IPS-11a (cell line): ENCODE measurements around the gene NIPA2.

Experiments used
- H3K4me3 ChIP-seq: one replicate; pipeline ENCODE4 v1.5.1; 2013; ENCODE audit warnings: low read depth, low read length, control low read depth

The NIPA2 gene

DNA sequence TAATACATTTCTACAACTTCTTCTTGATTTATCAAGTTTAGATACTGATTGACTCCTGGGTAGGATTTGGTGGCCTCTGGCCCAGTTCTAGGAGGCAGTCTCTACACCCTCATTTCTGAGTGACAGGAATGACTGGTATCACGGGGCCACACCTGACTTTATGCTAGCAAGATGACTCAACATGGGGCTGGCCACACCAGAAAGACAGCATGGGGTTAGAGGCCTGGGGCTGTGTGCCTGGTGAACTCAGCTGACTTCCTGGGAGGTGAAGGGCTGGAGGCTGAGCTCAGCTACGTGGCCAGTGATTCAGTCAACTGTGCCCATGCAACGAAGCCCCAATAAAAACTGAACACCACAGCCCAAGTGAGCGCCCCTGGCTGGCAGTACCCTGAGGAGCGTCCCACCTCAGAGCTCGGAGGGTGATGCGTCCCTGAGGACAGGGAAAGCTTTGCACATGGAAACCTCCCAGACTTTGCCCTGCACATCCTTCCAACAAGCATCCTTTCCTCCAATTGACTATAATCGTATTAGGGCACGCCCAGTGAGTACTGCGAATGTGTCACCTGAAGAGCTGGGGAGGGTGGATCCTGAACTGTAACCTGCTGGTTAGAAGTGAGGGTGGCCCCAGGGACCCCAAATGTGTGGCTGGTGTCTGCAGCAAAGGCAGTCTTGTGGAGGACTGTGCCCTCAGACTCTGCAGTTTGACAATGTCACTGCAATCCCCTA is 57.2 kb downstream of the NIPA2 start:
- no peak overlapping the region for H3K4me3 ChIP-seq

DNA sequence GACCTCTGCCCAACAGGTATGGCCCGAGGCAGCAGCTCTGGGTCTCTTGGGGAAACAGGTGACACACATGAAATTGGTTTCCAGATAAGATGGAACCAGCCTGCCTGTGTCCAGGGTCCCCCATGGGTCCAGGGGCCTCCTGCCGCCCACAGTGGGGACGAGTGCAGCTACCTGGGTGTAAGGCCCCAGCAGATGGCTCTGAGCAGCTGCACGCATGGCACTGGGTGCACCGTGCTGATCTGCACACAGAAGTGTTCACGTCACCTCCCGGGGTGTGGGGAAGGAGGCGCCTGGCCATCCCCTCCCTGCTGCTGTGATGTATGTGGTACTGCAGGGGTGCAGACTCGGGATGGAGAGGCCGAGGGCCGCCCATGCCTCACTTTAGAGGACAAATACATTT is 63.6 kb downstream of the NIPA2 start:
- H3K4me3 ChIP-seq, result no peak overlapping the region

- H3K4me3 ChIP-seq, result no peak overlapping the region
These were observed 64.1 kb downstream of the NIPA2 start for GRCh38 chr15:22902578-22902977.

- no peak overlapping the region for H3K4me3 ChIP-seq
These were observed 64.5 kb downstream of the NIPA2 start for GRCh38 chr15:22902981-22903380.

DNA sequence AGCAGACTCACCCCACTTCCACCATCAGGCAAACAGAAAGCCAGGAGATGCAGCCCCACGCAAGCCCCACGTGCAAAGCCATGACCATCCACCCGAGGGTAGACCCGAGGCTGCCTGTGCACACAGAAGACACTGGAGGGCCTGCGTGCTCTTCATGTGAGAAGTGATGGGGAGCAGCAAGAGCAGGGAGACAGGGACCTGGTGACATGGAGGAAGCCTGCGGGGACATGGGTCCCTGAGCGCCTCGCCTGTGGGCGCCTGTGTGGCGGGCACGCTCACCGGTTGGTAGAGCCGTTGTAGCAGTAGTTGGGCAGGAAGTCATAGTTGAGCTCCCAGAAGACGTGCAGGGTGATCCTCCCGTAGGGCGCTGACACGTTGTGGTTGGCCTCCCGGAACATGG is 65.0 kb downstream of the NIPA2 start:
- no peak overlapping the region for H3K4me3 ChIP-seq

DNA sequence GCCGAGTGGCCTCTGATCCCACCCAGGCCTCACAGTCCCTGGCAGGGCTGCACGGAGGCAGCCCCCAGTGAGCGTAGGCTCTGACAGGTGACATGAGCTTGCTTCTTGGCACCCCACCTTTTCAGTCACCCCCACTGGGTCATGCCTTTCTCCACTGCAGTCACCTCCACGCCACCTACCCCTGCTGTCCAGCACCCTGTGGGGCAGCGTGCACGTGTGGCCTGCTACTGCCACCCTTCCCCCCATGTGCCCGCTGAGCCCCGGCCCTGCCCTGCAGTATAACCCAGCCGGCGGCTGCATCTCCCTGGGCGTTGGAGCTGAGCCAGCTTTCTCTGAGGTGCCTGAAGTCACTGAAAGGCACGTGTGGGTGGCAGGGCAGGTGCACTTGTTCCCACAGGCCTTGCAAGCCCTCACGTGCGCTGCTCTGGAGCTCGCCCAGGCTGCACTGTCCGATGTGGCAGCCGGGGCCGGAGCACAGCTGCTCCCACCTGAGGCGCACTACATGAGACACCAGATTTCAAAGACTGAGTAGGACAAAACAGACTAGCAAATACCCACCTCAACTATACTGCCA is 65.6 kb downstream of the NIPA2 start:
- no peak overlapping the region for H3K4me3 ChIP-seq

DNA sequence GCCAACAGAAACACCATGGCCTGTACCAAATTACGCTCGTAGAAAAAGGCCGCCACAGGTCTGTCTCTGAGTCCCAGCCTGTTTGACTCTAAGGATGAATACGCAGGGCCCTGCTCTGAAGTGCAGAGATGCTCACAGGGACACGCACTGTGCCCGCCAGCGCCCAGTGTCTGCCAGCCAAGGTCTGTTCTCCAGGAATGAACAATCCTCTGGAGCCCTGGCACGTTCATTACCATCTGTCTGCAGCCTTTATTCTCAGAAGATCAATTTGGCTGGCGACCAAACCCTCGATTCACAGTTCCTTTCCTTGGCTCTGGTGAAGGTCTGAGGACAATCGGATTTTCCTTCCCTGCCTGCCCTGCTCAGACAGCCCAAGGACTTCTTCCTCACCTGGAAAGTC is 66.3 kb downstream of the NIPA2 start:
- H3K4me3 ChIP-seq, result no peak overlapping the region

- H3K4me3 ChIP-seq, result no peak overlapping the region
These were observed 68.9 kb downstream of the NIPA2 start for GRCh38 chr15:22907161-22907950.

- no peak overlapping the region for H3K4me3 ChIP-seq
These were observed 70.4 kb downstream of the NIPA2 start for GRCh38 chr15:22908830-22909229.

GRCh38 chr15:22911306-22911705 is 72.8 kb downstream of the NIPA2 start:
- no peak overlapping the region for H3K4me3 ChIP-seq

GRCh38 chr15:22912256-22912655 is 73.8 kb downstream of the NIPA2 start:
- no peak overlapping the region for H3K4me3 ChIP-seq

DNA sequence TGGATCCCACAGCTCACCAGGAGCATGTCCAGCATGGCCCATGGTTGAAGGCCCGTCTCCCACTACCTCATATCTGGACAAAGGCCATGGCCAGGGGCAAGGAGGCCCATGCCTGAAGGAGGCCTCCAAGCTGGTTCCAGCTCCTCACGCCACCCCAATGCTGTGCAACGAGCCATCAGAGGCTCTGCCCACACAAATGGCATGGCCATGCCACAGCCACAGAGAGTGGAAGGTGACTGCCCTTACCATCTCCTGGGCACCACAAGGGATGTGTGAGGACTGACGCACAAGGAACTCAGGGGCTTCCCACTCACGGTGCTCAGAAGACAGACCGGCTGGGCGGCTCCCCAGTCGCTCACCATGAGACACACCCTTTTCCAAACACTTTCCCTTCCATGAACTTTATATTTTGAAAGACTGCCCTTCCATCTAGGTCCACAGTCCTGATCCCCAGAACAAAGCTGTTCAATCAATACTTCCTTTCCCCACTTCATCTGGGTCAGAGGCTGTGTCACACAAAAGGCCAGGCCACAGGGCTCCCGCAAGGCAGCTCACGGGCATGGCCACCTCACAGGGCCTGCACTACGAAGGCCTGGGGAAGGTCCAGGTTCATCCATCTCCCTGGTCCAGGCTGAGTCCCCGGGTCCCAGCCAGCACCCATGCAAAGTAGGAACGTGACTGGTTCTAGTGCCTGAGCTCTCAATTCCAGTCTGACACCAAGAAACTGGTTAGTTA is 75.3 kb downstream of the NIPA2 start:
- no peak overlapping the region for H3K4me3 ChIP-seq

GRCh38 chr15:22915866-22916515 is 77.5 kb downstream of the NIPA2 start:
- H3K4me3 ChIP-seq, result no peak overlapping the region

- H3K4me3 ChIP-seq, result no peak overlapping the region
These were observed 78.3 kb downstream of the NIPA2 start for GRCh38 chr15:22916606-22917350.

- H3K4me3 ChIP-seq, result no peak overlapping the region
These were observed 79.1 kb downstream of the NIPA2 start for GRCh38 chr15:22917556-22917955.
